ENCODE results near the gene ANKS1A. TPM values are rescaled to one million over a fixed set of nuclear protein-coding genes. Genes with fewer than 3 reads are reported as not detected.

The ANKS1A gene
- total and polyA plus RNA-seq, 2 experiments from 2014 or later: 12.1 to 31.9 TPM

- H3K27ac Mint-ChIP-seq: peak overlapping the region; percentile 25
- no peak for DNase-seq (ENCODE audit: low spot score)
- Histone ChIP-seq H3K27ac (ENCODE audit: low read depth) (no peak overlapping the region), H4K20me1 (replicated peaks; ENCODE audit: insufficient read depth) (no peaks in the 10 kb centered on the region; the same call in 1 of the 2 replicates), H3K27me3 (ENCODE audit: insufficient read depth) (no peaks in the 10 kb centered on the region), H2AFZ (no peak overlapping the region), H3K36me3 (ENCODE audit: insufficient read depth) (no peaks in the 10 kb centered on the region), H3K9me2 (ENCODE audit: insufficient read depth) (no peaks in the 10 kb centered on the region; the same call in 1 of the 2 replicates), H3K4me1 (ENCODE audit: insufficient read depth) (peaks cover 53% of the 10 kb centered on the region), H3K79me2 (replicated peaks; ENCODE audit: insufficient read depth) (no peaks in the 10 kb centered on the region), H3K4me2 (no peak overlapping the region), H3F3A (replicated peaks; ENCODE audit: low read depth) (0 out of 2 replicates have a peak, but pooled peaks cover 3% of the 10 kb centered on the region), H3K4me3 (no peak overlapping the region)
- H3K4me1 Mint-ChIP-seq: peaks cover 57% of the 10 kb centered on the region
- ATAC-seq: no peak
- peaks cover 9% of the 10 kb centered on the region for H3K27me3 Mint-ChIP-seq (ENCODE audit: insufficient read depth, low read depth, poor library complexity)
- no peaks in the 10 kb centered on the region for H3K9me3 Mint-ChIP-seq
- H3K36me3 Mint-ChIP-seq (ENCODE audit: low read depth): no peaks in the 10 kb centered on the region; the same call in 1 of the 3 replicates
- TF ChIP-seq REST (IDR thresholded peaks at IDR 0.05; ENCODE audit: unreplicated experiment) (no peak), CREB1 (CRISPR knock-in tag; IDR thresholded peaks at IDR 0.05; ENCODE audit: low read depth) (no peak), EZH2phosphoT487 (IDR thresholded peaks at IDR 0.05; ENCODE audit: unreplicated experiment) (no peak), ZNF462 (CRISPR knock-in tag; IDR thresholded peaks at IDR 0.05) (no peak), NANOG (IDR thresholded peaks at IDR 0.05; ENCODE audit: borderline replicate concordance) (no peak), STAT1 (IDR thresholded peaks at IDR 0.05; ENCODE audit: unreplicated experiment) (no peak), ETS1 (IDR thresholded peaks at IDR 0.05) (no peak), JUNB (IDR thresholded peaks at IDR 0.05; ENCODE audit: unreplicated experiment) (no peak), ZNF331 (CRISPR knock-in tag; IDR thresholded peaks at IDR 0.05; ENCODE audit: low read depth) (no peak), CTCF (conservative IDR thresholded peaks at IDR 0.05; ENCODE audit: low read depth in 2 of 2) (no peak), POLR2AphosphoS5 (IDR thresholded peaks at IDR 0.05; ENCODE audit: low read depth) (no peak), ZNF114 (CRISPR knock-in tag; IDR thresholded peaks at IDR 0.05) (no peak), EZH2 (IDR thresholded peaks at IDR 0.05; ENCODE audit: low read depth, unreplicated experiment) (no peak)
- H3K4me3 Mint-ChIP-seq: no peak overlapping the region
Measured at GRCh38 chr6:35027807-35028206, 138.8 kb downstream of the ANKS1A start.

All from GM23338 (cell line).